ENCODE measurements around the gene ALLC. TPM values are rescaled to one million over a fixed set of nuclear protein-coding genes. Genes with fewer than 3 reads are reported as not detected.

Gene ALLC
- total RNA-seq, 1 donor from 2014 or later: not detected

- peaks cover 29% of the 10 kb centered on the region for H3K27me3 Mint-ChIP-seq (ENCODE audit: low read depth)
- H3K4me3 Mint-ChIP-seq: no peak overlapping the region
- no peaks in the 10 kb centered on the region for H3K9me3 Mint-ChIP-seq
- no peaks in the 10 kb centered on the region for H3K36me3 Mint-ChIP-seq
- H3K27ac Mint-ChIP-seq: no peak overlapping the region
- H3K4me1 Mint-ChIP-seq: no peaks in the 10 kb centered on the region
- no peak for DNase-seq (ENCODE audit: low spot score in 2 of 2, unreplicated experiment in 2 of 2)
- no peak for TF ChIP-seq CTCF (IDR thresholded peaks at IDR 0.05; ENCODE audit: unreplicated experiment)
These were observed 84.0 kb downstream of the ALLC start for GRCh38 chr2:3741867-3742602.

GRCh38 chr2:3742743-3743508, 84.9 kb downstream of the ALLC start:
- no peaks in the 10 kb centered on the region for H3K9me3 Mint-ChIP-seq
- peaks cover 31% of the 10 kb centered on the region for H3K27me3 Mint-ChIP-seq (ENCODE audit: low read depth)
- H3K36me3 Mint-ChIP-seq: no peaks in the 10 kb centered on the region
- H3K27ac Mint-ChIP-seq: no peak overlapping the region
- no peaks in the 10 kb centered on the region for H3K4me1 Mint-ChIP-seq
- H3K4me3 Mint-ChIP-seq: no peak overlapping the region
- TF ChIP-seq CTCF (IDR thresholded peaks at IDR 0.05; ENCODE audit: unreplicated experiment): no peak
- no peak for DNase-seq (ENCODE audit: low spot score in 2 of 2, unreplicated experiment in 2 of 2)

GRCh38 chr2:3743951-3744555, 86.1 kb downstream of the ALLC start:
- H3K27me3 Mint-ChIP-seq (ENCODE audit: low read depth): peaks cover 38% of the 10 kb centered on the region
- H3K36me3 Mint-ChIP-seq: no peaks in the 10 kb centered on the region
- DNase-seq (ENCODE audit: low spot score in 2 of 2, unreplicated experiment in 2 of 2): no peak
- H3K4me3 Mint-ChIP-seq: no peak overlapping the region
- H3K9me3 Mint-ChIP-seq: no peaks in the 10 kb centered on the region
- H3K27ac Mint-ChIP-seq: no peak overlapping the region
- TF ChIP-seq CTCF (IDR thresholded peaks at IDR 0.05; ENCODE audit: unreplicated experiment): no peak
- no peaks in the 10 kb centered on the region for H3K4me1 Mint-ChIP-seq

GRCh38 chr2:3745920-3746319, 87.9 kb downstream of the ALLC start:
- TF ChIP-seq CTCF (IDR thresholded peaks at IDR 0.05; ENCODE audit: unreplicated experiment): no peak
- Mint-ChIP-seq H3K4me3 (no peak overlapping the region), H3K36me3 (no peaks in the 10 kb centered on the region), H3K4me1 (no peaks in the 10 kb centered on the region), H3K9me3 (no peaks in the 10 kb centered on the region), H3K27me3 (ENCODE audit: low read depth) (peaks cover 50% of the 10 kb centered on the region), H3K27ac (no peak overlapping the region)
- no peak for DNase-seq (ENCODE audit: low spot score in 2 of 2, unreplicated experiment in 2 of 2)

GRCh38 chr2:3747032-3747654, 89.1 kb downstream of the ALLC start:
- Mint-ChIP-seq H3K36me3 (no peaks in the 10 kb centered on the region), H3K4me1 (no peaks in the 10 kb centered on the region), H3K27ac (no peak overlapping the region), H3K9me3 (no peaks in the 10 kb centered on the region), H3K4me3 (no peak overlapping the region), H3K27me3 (ENCODE audit: low read depth) (peaks cover 56% of the 10 kb centered on the region)
- DNase-seq (ENCODE audit: low spot score in 2 of 2, unreplicated experiment in 2 of 2): no peak
- no peak for TF ChIP-seq CTCF (IDR thresholded peaks at IDR 0.05; ENCODE audit: unreplicated experiment)
